HG03103 (cell line): ENCODE data around the gene TMEM222.
"Not testable (repeated sequence)": the region's sequence is repeated elsewhere in the genome, so short reads cannot be mapped to it uniquely, and the experiment has no call there.

Experiments used
- ATAC-seq: cut with Tn5 transposase; IDR thresholded peaks from one replicate; pipeline ENCODE4 v1.9.1; 2021; ENCODE audit warnings: low read depth; ENCODE audit not compliant: unreplicated experiment

The TMEM222 gene

DNA sequence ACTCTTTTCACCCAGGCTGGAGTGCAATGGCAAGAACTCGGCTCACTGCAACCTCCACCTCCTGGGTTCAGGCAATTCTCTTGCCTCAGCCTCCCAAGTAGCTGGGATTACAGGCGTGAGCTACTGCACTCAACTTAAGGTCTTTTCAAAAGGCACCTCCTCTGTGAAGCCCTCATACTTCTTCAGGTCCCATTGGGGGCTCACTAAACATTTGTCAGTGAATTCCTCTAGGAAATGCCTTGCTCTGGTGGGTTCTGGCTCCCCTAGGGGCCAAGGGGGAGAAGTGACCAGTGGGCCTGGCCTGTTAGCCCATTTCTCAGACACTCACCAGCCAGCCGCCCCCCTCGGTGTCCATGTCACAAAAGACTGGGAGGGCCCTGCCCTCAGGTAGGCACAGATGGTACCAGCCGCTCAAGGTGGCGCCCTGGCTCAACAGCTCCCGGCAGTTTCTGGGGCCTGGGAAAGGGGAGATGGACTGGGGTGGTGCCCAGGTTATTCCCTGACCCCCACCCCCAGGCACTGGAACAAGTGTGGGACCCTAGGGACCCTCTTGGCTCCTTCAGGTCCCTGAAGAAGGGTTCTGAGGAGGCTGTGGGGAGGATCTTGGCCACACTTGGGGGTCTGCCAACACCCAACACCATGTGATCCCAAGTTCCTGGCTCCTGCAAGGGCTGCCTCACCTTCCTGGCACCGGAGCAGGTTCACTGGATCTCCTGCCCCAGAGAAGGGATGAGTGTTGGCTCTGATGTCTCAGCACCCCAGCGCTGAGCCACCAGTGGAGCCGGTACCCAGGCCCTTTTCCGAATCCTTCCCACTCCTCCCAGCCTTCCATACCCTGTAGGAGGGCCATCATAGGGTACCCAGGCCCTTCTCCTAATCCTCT, 51.1 kb downstream of the TMEM222 start:
- ATAC-seq, result no peak

DNA sequence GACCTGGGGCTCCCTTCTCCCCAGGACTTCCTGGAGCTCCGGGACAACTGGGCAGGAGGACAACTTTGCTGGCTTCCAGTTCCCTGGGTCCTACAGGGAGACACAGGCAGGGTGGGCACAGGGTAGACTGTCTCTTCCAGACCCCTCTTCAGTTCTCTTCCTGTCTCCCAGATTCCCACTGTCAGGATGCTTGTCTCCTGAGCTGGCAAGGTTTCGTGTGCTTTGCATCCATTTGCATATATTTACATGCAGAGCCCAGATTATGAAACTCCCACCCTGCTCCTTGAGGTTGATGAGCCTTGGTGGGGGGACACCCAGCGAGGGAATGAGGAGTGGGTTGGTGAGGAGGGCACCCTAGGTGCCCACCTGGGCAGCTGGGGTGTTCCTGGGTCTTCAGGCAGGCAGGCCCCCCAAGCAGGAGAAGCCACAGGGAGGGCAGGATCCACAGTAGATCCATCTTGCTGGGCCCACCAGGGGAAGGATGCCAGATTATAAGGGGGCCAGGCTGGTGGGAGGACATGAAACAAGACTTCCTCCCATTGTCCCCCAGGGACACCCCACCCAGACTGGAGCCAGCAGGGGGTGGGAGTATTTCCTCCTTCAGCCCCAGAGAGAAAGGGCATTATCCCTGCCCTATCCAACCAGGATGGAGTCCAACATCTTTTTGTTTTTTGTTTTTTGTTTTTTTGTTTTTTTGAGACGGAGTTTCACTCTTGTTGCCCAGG, 52.6 kb downstream of the TMEM222 start, which contains the start of gene FCN3:
TSS of gene FCN3 (minus strand) at position 463 of the 725 bp plus-strand sequence. CDS start at position 457, 6 bp downstream.
- no peak for ATAC-seq

DNA sequence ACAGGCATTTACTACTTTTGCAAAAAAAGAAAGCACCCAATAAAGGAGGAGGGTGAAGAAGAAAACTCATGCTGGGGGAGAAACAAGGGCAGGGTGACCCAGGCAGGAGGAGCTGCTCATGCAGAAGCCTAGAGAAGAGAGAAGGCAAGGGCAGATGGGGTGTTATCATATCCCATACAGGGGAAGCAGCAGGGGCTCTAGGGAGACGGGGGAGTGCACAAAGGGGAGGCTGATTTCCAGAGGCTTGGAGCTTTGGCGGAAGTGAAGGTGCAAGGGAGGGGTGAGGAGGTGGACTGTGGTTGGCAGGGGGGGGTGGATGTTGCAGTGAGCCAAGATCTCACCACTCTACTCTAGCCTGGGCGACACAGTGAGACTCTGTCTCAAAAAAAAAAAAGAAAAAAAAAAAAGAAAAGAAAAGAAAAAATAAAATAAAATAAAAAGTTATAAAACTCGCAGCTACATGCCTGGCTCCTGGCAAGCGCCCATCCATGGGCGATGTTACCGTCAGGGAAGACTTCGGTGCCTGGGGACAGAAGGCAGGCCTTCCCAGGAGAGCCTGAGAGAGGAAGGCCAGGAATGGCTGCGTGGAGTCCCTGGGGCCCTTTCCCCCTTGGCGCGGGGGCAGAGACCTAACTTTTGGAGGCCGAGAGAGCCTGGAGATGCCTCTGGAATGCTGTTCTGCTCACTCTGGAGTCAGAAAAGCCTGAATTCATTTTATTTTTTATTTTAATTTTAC, 56.0 kb downstream of the TMEM222 start:
- no peak for ATAC-seq

DNA sequence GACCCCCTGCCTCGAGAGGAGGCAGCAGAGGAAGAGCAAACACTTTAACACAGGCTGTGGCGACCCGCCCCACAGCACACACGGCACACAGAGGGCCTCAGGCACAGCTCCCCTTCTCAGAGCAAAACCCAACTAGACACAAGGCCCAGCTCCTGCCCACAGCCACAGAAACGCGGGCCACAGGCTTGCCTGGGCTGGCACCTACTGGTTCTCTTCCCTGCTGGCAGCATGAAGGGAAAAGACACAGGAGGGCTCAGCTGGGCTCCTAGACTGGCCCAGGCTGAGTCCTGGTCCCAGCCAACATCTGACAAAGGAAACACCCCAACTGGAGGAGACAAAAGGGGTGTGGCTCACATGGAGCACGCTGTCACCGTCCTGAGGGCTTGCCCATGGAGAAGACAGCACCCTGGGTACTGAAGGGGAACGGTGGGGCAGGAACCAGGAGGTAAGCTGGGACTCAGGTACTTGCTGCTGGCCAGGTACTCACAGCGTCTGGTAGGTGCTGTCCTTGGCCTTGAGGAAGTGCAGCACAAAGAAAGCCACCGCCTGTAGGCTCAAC, 57.7 kb downstream of the TMEM222 start:
- no peak for ATAC-seq

DNA sequence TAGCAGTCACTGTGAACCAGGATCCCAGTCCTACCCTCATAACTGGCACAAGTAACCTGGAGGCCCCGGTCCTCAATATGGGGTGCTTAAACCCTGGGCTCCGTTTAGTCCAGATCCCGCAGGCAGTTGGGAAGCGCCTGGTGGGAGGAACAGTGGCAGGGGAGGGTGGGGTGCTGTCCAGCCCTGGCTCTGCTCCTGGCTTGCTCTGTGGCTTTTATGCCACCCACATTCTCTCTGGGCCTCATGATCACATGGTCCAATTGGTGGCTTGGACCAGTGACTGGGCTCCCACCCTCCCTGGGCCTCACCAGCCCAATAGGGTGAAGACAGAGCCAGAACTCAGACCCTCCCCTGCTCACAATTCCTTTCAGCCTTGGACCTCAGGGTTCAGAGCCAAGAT, 58.3 kb downstream of the TMEM222 start:
- ATAC-seq, result no peak

DNA sequence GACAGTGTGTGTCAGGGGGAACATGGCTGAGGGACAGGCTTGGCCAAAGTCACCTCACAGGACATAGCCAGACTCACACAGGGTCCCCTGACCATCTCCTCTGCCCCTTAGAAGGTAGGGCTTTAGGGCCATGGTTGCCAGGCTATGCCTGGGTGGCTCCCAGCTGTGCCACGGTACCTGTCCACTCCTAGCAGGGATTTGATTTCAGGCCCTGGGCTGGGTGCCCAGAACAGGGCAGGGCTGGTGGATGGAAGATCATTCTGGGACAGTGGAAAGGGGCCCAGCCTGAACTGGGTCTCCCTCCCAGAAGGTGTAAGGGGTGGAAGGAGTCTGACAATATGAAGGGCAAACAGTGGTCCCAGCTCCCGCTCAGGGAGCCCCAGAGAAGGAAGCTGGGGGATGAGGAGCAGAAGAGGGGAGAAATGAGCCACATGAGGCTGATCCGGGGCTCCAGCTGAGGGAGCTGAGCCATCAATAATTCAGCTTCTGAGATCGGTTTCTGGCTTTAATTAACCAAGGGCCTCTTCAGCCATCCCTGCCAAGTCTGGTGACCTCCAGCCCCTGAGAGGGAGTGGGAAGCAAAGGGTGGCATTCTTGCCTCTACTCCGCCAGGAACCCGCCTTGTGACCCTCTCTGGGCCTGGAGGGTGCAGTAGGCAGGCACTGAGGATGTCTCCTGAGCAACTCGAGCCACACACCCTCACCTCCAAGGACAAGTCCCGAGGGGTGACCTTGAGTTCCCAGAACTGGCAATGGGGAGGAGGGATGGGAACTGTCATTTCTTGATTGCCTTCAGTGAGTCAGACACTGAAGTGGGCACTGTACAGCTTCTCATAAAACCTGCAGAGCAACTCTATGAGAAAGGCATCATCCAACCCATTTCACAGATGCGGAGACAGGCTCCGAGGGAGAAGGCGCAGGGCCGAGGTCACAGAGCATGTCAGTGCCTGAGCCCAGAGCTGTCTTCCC, 59.1 kb downstream of the TMEM222 start:
- no peak for ATAC-seq

DNA sequence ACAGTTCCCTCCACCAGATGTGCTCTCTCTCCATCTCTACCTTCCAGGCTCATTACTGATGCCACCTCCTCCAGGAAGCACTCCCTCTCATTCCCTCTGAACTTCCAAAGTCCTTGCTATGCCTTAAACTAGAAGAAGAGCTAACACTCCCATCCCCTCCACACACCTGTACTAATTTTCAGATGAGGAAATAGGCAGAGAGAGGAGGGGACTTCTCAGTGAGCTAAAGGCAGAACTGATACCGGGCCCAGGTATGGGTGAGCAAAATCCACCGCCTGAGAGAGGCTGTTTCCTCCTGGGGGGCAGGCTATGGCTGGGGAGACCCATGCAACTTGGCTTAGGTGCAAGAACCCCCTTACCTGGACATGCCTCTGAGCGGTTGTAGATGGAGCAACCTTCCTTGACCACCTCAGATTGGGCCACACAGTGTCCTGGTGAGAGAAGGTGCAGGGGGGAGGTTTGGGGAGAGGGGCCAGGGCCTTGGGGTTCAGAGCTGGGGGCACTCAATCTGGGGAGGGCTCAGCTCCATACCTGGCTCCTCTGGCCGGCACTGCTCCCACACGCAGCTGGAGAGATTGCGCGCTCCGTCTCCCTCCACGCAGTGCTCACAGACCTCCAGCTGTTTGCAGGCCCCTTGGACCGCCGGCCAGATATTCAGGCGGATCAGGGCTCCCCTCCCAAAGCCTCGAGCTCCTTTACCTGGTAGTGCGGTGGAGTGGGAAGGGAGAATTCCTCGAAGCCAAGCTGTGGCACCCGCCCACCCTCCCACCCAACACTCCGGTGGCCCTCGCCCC, 60.2 kb downstream of the TMEM222 start:
- ATAC-seq, result no peak

DNA sequence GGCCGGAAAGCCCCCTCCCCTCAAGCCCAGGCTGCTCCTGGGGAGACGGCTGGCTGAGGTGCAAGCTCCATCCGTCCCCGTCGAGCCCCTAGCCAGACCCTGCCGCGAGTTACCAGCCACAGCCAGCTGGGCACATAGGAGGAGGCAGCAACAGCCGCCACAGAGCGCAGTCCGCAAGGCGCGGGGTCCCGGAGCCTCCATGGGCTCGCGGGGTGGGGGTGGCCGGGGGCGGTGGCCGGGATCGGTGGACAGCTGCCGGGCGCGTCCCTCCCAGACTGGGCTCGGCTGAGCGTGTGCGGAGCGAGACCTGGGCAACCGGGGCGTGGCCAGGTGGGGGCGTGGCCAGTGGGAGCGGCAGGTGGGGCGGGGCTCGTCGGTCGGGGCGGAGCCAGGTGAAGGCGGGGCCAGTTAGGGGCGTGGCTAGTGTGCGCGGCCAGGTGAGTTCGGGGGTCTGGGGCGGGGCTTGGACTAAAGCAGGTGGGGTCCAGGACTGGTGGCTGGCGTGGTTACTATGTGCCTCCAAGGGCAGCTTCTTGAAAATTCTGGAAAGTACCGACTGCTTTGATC, 61.2 kb downstream of the TMEM222 start, which contains the start of gene CD164L2:
TSS of gene CD164L2 (minus strand) at position 295 of the 567 bp plus-strand sequence. CDS start at position 201, 94 bp downstream.
- ATAC-seq, result no peak

DNA sequence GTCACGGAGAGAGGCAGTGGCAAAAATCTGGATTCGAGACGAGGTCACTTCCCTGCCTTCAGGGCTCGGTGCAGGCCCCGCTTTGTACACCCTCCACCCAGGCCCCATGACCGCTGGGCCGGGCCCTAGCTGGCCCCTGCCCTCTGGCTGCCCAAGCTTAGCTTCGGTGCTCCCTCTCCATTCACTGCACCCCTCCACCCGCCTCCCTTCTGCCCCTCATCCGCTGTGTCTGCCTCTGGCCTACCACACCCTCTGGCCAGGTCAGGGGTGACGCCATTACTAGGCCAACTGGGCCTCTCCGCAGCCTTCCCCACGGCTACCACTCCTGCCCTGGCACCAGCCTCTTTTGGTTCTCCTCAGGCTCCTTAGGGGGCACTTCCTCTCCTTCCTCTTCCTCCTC, 61.7 kb downstream of the TMEM222 start:
- ATAC-seq, result no peak

DNA sequence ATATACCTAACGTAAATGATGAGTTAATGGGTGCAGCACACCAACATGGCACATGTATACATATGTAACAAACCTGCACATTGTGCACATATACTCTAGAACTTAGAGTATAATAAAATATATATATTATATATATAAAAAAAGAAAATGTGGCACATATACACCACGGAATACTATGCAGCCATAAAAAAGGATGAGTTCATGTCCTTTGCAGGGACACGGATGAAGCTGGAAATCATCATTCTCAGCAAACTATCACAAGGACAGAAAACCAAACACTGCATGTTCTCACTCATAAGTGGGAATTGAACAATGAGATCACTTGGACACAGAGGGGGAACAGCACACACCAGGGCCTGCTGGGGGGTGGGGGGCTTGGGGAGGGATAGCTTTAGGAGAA, 62.8 kb downstream of the TMEM222 start:
- not testable (repeated sequence) for ATAC-seq
